Measurements from ENCODE around the gene CCDC74A.
A peak's percentile ranks its signal among the peaks of the same experiment; 100 is the strongest.
"Not testable (repeated sequence)": the region's sequence is repeated elsewhere in the genome, so short reads cannot be mapped to it uniquely, and the experiment has no call there.

CCDC74A gene

GRCh38 chr2:131527131-131528001 lies at the start of gene CCDC74A:
Gene CCDC74A (plus strand): TSS chr2:131527888. CDS start chr2:131527971, 83 bp downstream.
- peak; percentile 70 to 74 for DNase-seq

- not testable (repeated sequence) for DNase-seq
Observed at GRCh38 chr2:131478074-131478849, 49.4 kb upstream of the CCDC74A start.

DNA sequence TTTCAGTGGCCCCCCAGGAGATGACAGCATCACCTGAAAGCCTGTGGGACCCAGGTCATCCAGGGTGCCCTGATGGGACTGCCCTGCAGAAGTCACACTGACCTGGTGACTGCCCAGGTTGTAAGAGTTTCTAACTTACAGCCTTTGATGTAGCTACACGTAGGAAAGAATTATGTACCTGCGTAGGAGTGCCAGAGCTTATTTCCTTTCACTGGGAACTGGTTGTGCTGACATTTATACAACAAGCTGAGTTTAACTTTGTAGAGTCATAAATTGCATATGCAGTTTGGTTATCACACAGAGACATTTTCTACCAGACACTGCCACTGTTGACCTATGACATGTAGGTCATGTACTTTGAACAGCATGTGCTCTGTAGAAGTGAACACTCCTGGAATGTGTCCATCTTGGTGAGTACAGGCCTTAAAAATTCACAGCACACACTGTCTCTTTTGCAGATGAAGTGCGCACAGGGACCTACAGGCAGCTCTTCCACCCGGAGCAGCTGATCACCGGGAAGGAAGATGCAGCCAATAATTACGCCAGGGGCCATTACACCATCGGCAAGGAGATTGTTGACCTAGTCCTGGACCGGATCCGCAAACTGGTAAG lies 48.7 kb upstream of the CCDC74A start:
- not testable (repeated sequence) for DNase-seq

- not testable (repeated sequence) for DNase-seq
Observed at GRCh38 chr2:131480351-131480750, 47.3 kb upstream of the CCDC74A start.

- not testable (repeated sequence) for DNase-seq
Observed at GRCh38 chr2:131482506-131483155, 45.1 kb upstream of the CCDC74A start.

DNA sequence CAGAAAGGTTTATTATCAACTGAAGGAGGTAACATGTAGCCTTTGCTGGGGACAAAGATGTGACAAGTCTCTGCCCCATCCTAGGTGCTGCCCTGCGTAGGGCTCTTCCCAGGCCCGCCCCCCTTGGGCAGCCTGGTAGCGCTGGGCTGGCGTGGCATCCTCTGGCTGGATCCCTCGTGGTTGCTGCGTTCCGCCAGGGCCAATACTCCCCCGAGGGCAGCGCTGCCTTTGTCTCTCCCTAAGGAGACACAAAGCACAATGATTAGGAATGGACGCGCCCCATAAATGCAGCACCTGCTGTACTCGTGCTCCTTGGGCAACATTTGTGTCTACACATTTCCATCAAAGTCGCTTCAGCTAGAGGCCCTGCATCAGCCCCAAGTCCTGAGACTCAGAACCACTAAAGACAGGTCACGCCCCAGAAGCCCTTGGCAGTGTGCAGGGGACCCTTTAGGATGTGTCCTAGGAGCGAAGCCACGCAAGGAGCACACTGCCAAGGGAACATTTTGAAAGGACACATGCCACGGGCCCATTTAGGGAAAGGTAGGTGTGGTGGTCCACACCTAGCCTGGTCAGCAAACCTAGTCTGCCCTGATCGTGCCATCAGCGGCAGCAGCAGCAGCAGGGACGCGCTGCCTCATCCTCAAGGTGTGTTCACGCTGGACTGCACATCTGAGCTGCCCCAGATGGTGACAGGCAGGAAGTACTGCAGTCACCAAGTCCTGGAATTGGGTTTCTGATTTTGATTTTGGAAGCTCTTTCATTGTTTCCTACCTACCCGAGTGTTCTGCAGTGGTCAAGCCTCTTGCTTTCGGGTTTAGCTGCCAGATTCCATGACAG lies 43.5 kb upstream of the CCDC74A start:
- not testable (repeated sequence) for DNase-seq

GRCh38 chr2:131484906-131485460 lies 42.7 kb upstream of the CCDC74A start:
- DNase-seq, result not testable (repeated sequence)

GRCh38 chr2:131486201-131486902 lies 41.3 kb upstream of the CCDC74A start:
- not testable (repeated sequence) for DNase-seq

DNA sequence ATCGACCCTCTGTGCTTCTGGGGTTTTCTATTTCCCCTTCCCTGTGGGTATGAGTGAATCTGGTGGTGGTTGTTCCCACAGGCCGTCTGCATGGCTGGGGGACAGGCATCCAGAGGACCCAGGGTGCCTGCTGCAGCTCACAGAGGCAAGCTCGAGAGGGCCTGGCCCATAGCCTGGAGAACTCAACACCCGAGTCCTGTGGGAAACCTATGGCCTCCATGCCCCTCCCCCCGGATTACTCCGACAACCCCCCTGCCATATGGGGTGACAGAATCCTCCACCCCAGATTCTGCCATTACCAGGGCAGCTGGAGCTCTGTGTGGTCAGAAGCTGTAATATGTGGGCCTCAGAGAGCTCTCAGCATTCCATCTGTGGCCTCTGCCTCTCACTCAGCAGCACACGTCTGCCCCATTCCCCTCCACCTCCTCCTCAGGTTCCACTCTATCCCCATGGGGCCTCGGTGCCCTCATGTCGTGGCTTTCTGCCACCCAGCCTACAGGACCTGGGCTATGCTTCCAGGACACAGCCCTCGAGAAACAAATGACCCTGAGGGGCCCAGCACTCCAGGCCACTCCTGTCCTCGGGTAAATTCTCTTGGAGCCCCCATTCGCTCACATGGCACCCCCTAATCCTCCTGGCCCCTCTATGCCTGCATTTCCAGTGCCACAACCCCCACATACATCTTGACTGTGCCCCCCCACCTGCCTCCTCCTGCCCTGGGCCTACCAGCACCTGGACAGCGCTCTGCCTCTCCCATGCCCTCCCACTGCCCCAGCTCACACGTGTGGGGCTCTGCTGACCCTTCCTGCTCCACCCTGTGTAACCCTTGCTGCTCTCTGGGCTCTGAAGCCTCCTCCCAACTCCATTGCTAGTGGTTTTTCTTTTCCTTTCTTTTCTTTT lies 39.1 kb upstream of the CCDC74A start:
- DNase-seq, result no peak

GRCh38 chr2:131490616-131491468 lies 36.8 kb upstream of the CCDC74A start:
- peak; percentile 17 for DNase-seq

- DNase-seq, result not testable (repeated sequence)
Observed at GRCh38 chr2:131491469-131491836, 36.2 kb upstream of the CCDC74A start.

DNA sequence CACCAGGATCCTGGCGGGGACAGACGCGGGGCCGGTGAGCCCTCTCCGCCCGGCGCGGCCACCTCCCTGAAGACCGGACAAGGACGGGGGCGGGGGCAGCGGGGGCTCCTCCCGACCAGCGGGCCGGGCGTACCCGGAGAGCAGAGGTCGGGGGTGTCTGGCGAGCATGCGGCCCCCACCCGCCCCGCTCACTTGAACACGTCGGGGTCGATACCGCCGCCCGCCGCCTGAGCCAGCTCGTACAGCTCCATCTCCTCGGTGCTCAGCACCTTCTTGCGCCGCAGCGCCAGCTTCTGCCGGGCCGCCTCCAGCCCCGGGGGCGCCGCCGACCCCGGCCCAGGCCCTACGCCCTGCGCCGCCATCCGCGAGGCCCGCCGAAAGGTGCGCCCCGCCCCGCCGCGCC lies 35.7 kb upstream of the CCDC74A start, which contains the start of gene MZT2A:
Gene MZT2A, minus strand, starts transcription at position 383 of the 403 bp plus-strand sequence. Its CDS starts 21 bp downstream, at position 362.
- DNase-seq, result not testable (repeated sequence)

GRCh38 chr2:131492418-131493198 lies 35.1 kb upstream of the CCDC74A start:
- peak; percentile 93 to 94 for DNase-seq

- no peak for DNase-seq
Observed at GRCh38 chr2:131493199-131493968, 34.3 kb upstream of the CCDC74A start.

GRCh38 chr2:131495506-131495905 lies 32.2 kb upstream of the CCDC74A start:
- DNase-seq, result not testable (repeated sequence)

DNA sequence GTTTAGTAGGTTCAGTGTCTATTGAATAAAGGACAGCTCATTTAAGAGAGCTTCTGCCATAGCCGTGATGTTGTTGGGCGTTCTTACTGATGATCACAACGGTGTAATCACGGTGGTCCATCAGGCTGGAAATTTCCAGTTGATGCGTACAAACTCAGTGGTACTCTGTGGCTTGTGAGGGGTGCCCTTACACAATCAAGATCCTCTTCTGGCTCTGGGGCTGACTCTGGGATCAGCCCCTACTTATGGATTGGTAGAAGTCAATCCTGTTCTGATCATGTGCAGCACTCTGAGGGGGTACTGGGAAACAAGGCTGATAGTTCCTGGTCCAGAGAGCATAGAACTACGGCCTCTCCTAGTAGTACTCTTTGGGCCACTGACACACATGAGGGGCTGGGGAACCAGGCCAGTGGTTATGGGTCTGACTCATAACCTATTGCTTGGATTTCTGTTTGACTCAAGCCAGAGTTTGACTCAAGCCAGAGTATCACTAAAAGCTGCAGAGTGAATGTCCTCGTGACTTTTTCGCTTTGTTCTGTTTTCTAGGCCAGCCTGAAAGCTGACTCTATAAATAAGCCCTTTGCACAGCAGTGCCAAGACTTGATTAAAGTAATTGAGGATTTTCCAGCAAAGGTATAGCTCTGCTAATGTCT lies 29.2 kb upstream of the CCDC74A start:
- not testable (repeated sequence) for DNase-seq
